GM19438 (cell line): ENCODE measurements around the gene LAMA2.

Experiments
- ATAC-seq: cut with Tn5 transposase; IDR thresholded peaks from one replicate; pipeline ENCODE4 v1.9.1; 2021; ENCODE audit warnings: low read depth; ENCODE audit not compliant: unreplicated experiment

LAMA2 gene

DNA sequence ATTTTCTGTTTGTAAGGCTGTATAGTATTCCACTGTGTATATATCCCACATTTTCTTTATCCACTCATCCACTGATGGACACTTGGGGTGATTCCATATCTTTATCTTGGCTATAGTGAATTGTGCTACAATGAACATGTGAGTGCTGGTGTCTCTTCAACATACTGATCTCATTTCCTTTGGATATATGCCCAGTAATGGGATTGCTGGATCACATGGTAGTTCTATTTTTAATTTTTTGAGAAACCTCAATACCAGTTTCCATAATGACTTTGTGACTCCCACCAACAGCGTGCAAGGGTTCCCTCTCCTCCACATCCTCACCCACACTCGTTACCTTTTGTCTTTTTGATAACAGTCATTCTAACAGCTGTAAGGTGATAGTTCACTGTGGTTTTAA lies 661.0 kb downstream of the LAMA2 start:
- no peak for ATAC-seq

DNA sequence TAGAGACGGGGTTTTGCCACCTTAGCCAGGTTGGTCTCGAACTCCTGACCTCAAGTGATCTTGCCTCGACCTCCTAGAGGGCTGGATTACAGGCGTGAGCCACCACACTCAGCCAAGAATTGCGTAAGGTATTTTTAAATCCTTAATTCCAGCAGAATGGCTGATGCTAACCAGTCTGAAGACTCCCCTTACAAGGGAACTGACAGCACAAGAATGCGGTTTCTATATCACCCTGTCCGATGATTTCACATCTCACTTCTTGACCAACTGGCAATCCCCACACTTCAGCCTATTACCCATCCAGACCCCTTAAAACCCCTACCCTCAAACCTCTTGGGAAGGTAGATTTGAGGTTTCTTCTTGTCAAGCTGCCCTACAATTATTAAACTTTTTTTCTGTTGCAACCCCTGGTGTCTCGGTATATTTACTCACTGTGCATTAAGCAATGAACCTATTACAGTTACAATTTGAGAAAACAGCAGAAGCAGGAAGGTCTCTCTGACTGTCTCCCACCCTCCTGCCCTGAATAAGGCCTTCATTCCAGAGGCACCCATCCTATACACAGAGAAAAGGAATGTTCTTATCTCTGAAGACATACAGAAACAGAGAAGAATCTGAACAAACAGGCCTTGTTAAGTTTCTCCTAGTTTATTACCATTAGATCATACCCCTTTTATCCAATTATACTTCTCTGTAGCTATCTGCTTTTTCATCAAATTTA lies 662.1 kb downstream of the LAMA2 start:
- no peak for ATAC-seq

DNA sequence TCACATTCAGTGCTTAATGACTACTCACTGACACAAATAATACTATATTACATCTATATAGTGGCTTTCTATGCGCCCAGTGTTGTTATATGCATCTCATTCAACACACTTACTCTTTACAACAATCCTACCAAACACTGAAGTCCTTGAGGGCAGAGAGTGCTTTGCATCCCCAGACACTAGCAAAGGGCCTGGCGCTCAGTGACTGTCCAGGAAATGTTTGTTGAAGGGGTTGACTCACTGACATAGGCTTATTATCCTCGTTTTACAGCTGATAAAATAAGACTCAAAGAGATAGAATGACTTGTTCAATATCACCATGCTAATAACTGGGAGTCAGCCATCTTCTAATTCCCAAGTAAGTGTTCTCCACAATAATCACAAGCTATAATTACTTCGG lies 663.8 kb downstream of the LAMA2 start:
- ATAC-seq: no peak

DNA sequence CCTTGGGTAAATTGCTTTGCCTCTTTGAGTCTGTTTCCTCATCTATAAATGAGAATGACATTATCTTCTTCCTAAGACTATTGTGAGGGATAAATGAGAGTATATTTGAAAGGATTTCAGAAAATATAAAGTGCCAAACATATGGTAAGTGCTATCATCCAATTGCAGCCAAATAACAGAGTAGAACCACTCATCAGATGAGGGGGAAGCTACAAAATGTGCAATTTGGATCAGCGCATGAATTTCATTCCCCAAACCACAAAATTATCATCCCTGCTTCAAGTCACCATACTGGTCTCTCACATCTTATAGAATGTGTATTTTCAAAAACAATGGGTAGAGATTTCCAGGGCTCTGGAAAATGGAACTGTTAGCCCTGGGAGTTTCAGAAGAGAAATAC lies 668.5 kb downstream of the LAMA2 start:
- ATAC-seq: no peak

DNA sequence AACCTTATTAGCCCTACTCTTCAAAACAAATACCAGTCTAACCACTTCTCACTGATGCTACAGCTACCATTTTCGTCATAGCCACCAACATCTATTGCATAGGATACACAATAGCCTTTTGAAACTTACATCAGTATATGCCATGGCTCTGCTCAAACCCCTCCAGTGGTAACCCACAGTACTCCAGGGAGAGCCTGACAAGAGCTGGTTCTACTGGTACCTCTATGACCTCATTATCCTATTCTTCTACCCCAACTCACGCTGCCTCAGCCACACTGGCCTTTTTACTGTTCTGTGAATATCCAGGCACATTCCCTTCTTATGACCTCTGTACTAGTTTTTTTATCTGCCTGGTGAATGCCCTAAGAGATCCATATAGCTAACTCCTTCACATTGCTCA lies 669.5 kb downstream of the LAMA2 start:
- no peak for ATAC-seq

DNA sequence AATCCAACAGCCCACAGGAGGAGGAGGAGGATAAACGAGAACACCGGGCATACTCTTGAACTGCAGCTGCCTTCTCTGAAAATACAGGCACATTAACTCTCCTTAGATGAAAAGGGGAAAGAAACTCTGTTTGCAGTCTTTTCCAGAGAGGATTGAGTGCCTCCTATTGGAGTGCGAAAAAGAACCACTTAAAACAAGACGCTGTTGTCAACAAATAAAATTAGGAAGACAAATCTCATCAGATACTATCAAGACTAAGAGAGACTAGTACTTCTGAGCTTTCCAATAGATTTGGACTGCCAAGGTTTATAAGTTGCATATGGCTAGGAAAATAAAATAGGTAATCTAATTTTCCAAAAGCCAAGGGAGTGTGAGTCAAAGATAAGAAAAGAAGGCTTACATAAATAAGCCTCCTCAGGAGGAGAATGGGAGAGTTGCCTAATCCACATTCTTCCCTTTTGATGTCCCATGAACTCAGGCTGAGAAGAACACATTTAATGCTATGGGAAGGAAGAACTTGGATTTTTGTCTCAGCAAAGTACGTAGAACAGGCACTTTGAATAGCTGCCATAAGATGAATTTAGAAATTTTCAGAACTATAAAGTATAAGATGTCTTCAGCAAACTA lies 672.4 kb downstream of the LAMA2 start:
- no peak for ATAC-seq

DNA sequence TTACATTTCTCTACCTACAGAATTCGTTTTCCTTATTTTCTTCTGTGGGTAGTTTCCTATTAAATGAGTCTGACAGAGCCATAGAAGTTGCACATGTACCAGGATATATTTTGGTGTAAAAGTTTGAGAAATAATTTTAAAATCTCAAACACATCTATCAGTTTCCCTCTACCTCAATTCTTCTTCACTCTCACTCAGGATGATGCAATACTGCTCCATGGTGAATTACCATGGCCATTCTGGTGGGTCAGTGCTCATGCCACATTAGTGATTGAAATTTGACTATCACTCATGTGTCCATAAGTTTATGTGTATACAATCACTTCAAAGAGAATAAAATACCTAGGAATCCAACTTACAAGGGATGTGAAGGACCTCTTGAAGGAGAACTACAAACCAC lies 675.3 kb downstream of the LAMA2 start:
- no peak for ATAC-seq

DNA sequence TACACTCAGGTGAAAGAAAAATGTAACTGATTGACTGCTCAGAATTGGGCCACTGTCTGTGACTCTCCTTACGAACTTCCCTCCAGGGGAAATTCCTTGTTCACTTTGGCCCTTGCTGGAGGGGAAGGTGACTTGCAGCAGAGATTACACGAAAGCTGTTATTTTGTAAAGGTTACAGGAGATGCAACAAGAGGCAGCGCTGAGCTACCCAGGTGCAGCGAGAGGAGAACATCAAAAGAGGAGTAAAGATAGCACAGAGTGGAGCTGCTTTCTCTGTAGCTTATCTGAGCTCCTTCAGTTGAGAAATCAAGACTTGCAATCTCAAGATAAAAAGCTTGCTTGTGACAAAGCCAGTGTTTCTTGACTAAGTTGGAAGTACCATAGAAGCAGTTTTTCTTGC lies 682.4 kb downstream of the LAMA2 start:
- no peak for ATAC-seq

DNA sequence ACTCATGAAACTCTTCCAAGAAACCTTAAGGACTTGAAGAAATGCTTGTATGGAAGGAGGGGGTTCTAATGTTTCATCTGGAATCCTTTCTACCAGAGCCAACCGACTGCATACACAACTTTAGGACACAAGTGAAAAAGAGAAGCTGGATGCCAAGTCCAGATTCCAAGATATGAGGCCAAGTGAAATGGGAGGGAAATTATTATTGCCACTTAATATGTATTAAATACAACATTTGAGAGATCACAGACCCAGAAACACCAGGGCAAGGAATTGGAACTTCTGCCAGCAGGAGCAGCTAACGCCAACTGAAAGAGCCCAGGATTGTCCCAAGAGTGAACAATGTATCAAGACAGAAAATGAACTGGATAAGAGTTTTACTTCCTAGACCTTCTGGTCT lies 682.9 kb downstream of the LAMA2 start:
- no peak for ATAC-seq
